ENCODE measurements around the gene GOLGA8T.
"Not testable (repeated sequence)": the region's sequence is repeated elsewhere in the genome, so short reads cannot be mapped to it uniquely, and the experiment has no call there.

GRCh38 chr15:30163759-30164158 lies 28.9 kb downstream of the GOLGA8T start:
- not testable (repeated sequence) for TF ChIP-seq CTCF, POLR2A (IDR thresholded peaks at IDR 0.05)
